Activated B cell treated with CpG ODN at 0.5 μM for 24 hours (primary cell): ENCODE results near the gene DPH7. TPM values are rescaled to one million over a fixed set of nuclear protein-coding genes. Genes with fewer than 3 reads are reported as not detected.
A peak's percentile ranks its signal among the peaks of the same experiment; 100 is the strongest.

Experiments
- ATAC-seq: fragments of 200-7000 bp; cut with Tn5 transposase; one replicate; pipeline ENCODE4 v1.10.0; 2021; ENCODE audit warnings: low read depth, mild to moderate bottlenecking, moderate library complexity
- CTCF ChIA-PET: fragments of 350-600 bp; sonication (Branson Sonifier 250); formaldehyde crosslinking; loops from one replicate; lab custom pipeline; 2021; ENCODE audit warnings: antibody characterized with exemption; lab: Charles Lee
- POLR2A ChIA-PET: fragments of 350-600 bp; sonication (Branson Sonifier 250); formaldehyde crosslinking; loops from one replicate; lab custom pipeline; 2021; ENCODE audit warnings: antibody characterized with exemption; lab: Charles Lee
- DNase-seq: peaks from one replicate; pipeline ENCODE4 v3.0.0; 2022
- H3K27ac Mint-ChIP-seq: one replicate; pipeline ENCODE4 v1.8.0; 2020; ENCODE audit warnings: mixed read lengths
- H3K27me3 Mint-ChIP-seq: one replicate; pipeline ENCODE4 v1.8.0; 2021; ENCODE audit warnings: mixed read lengths
- H3K36me3 Mint-ChIP-seq: one replicate; pipeline ENCODE4 v1.8.0; 2021; ENCODE audit warnings: low read depth, mixed read lengths
- H3K4me1 Mint-ChIP-seq: one replicate; pipeline ENCODE4 v1.8.0; 2021; ENCODE audit warnings: mixed read lengths
- H3K4me3 Mint-ChIP-seq: one replicate; pipeline ENCODE4 v1.8.0; 2020; ENCODE audit warnings: mild to moderate bottlenecking, mixed read lengths
- H3K9me3 Mint-ChIP-seq: one replicate; pipeline ENCODE4 v1.8.0; 2020; ENCODE audit warnings: mixed read lengths
- CTCF ChIP-seq: fragments of 200-600 bp; IDR thresholded peaks from one replicate; pipeline ENCODE4 v1.8.0; 2022; ENCODE audit warnings: antibody characterized with exemption, mild to moderate bottlenecking
- intact Hi-C: fragments of 100-400 bp; cut with micrococcal nuclease; formaldehyde crosslinking; loops from one replicate; pipeline ENCODE4 v1.15.1; 2024
- total RNA-seq: library from RNA; stranded (reverse); gene quantifications from 2 replicates; pipeline ENCODE4 v1.2.3, GENCODE V29; 2022

Gene DPH7
- total RNA-seq, 1 donor from 2014 or later: 43.0 TPM

- no peaks in the 10 kb centered on the region for H3K9me3 Mint-ChIP-seq
- H3K27me3 Mint-ChIP-seq: no peaks in the 10 kb centered on the region
- peak overlapping the region; percentile 75 for H3K4me3 Mint-ChIP-seq
- ChIA-PET POLR2A (interaction anchor here (1.0 kb wide), 1 partner anchor 10 kb away, joined by 4 read pairs; no protein-coding TSS in a partner anchor), CTCF (no interaction called here)
- no peak for TF ChIP-seq CTCF
- H3K4me1 Mint-ChIP-seq: peaks cover 17% of the 10 kb centered on the region
- no peak overlapping the region for H3K27ac Mint-ChIP-seq
- ATAC-seq: no peak
- peak; percentile 39 for DNase-seq
- H3K36me3 Mint-ChIP-seq: no peaks in the 10 kb centered on the region
- intact Hi-C loops: no loop called here
Measured at GRCh38 chr9:137606005-137606621, 27.4 kb upstream of the DPH7 start.

- DNase-seq: peak; percentile 82
- Mint-ChIP-seq H3K4me1 (peaks cover 17% of the 10 kb centered on the region), H3K36me3 (no peaks in the 10 kb centered on the region), H3K27ac (no peak within 1 kb of the TSS), H3K9me3 (no peaks in the 10 kb centered on the region), H3K4me3 (peak within 1 kb of the TSS; percentile 75), H3K27me3 (no peaks in the 10 kb centered on the region)
- intact Hi-C loops: loop anchor here (1.0 to 2.0 kb wide), 5 partner anchors 13 to 147 kb away; partner anchors contain the start of genes DPH7, MRPL41, NSMF and ZMYND19
- ATAC-seq: peak; percentile 89
- CTCF ChIA-PET: no interaction called here
- POLR2A ChIA-PET: interaction anchor here (0.5 to 1.3 kb wide), 11 partner anchors 9 to 1054 kb away, joined by 3 to 29 read pairs (median 7); partner anchors contain the start of genes DPH7, EHMT1, MRPL41 and ZMYND19
- no peak for TF ChIP-seq CTCF
Measured at GRCh38 chr9:137605121-137606004, 26.6 kb upstream of the DPH7 start, which contains the start of gene ARRDC1. TSS of gene ARRDC1 (plus strand) at chr9:137605686. CDS start at chr9:137605718, 32 bp downstream.

DNA sequence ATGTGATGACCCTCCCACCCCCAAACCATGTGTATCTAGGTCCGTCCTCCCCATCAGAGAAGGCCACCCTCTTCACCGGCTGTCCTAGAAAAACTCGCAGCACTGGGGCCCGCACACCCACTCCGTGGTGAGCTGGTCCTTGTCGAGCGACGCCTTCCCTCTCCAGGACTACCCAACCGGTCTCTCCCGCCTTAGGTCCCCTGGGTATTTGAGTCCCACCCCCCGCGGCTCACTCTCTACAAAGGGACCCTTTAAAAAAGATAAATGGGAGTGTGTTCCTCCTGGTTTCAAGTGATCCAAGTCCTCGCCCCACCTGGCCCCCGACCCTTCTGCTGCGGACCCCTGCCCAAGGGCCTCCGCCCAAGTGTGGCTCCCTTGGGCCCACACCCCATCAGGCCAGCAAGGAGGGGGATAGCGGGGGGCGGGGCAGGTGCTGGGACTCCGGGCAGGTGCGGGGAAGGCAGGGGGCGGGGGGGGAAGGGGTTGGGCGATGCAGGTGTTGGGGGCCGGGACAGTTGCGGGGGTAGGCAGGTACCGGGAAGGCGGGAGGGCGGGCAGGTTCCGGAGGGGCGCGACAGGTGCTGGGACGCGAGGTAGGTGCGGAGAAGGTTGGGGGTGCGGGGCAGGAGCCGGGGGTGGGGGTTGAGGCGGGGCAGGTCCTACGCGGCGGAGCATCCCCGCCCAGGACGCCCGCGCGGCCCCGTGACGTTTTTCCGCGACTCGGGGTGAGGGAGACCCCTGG is 25.8 kb upstream of the DPH7 start:
- DNase-seq (no peak), ATAC-seq (no peak)
- CTCF ChIA-PET: no interaction called here
- H3K27ac Mint-ChIP-seq: no peak overlapping the region
- POLR2A ChIA-PET: interaction anchor here (0.8 to 1.3 kb wide), 8 partner anchors 14 to 364 kb away, joined by 3 to 29 read pairs (median 6); partner anchors contain the start of genes EHMT1, MRPL41 and ZMYND19
- no peaks in the 10 kb centered on the region for H3K27me3 Mint-ChIP-seq
- peaks cover 17% of the 10 kb centered on the region for H3K4me1 Mint-ChIP-seq
- H3K36me3 Mint-ChIP-seq: no peaks in the 10 kb centered on the region
- H3K4me3 Mint-ChIP-seq: peak overlapping the region; percentile 52
- H3K9me3 Mint-ChIP-seq: no peaks in the 10 kb centered on the region
- TF ChIP-seq CTCF: no peak
- intact Hi-C loops: loop anchor here (1.0 to 2.0 kb wide), 5 partner anchors 14 to 146 kb away; partner anchors contain the start of genes DPH7, MRPL41, NSMF and ZMYND19

DNA sequence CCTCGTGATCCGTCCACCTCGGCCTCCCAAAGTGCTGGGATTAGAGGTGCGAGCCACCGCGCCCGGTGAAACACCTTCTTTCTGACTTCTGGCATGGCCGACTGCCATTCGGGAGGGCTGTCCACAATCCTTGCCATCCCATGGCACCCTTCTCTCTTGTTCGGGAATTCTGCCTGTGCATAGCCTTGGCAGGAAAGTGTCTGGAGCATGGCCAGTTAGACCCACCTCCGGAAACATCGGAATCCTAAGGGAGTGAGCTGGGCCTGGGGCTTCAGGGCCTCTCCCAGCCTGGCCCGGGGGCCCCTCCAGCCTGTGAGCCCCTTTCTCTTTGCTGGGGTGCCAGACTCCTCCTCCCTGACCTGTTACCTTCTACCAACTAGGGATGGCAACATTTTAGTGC is 25.2 kb upstream of the DPH7 start:
- CTCF ChIA-PET: no interaction called here
- TF ChIP-seq CTCF: no peak
- DNase-seq: no peak

More for the DNA sequence above, 25.2 kb upstream of the DPH7 start:
- Mint-ChIP-seq H3K4me1 (peaks cover 17% of the 10 kb centered on the region), H3K9me3 (no peaks in the 10 kb centered on the region), H3K36me3 (no peaks in the 10 kb centered on the region), H3K27ac (no peak overlapping the region), H3K27me3 (no peaks in the 10 kb centered on the region), H3K4me3 (peak overlapping the region; percentile 52)
- ATAC-seq: no peak
- POLR2A ChIA-PET: interaction anchor here (0.5 to 1.3 kb wide), 2 partner anchors 13 to 74 kb away, joined by 3 read pairs; partner anchors contain the start of gene ZMYND19
- intact Hi-C loops: loop anchor here (2.0 kb wide), 1 partner anchor 145 kb away; the partner anchor contains the start of gene NSMF
